Measurements from ENCODE around the gene SLC5A5. TPM values are rescaled to one million over a fixed set of nuclear protein-coding genes. Genes with fewer than 3 reads are reported as not detected.

The SLC5A5 gene
- total and polyA plus RNA-seq, 2 of the 8 experiments (the other 6 are each of a cell fraction or from before 2014, with no cell fraction given) = 1.5 to 1.8 TPM

- H4K20me1 ChIP-seq (replicated peaks in 1 of 2; ENCODE audit: control insufficient read depth in 1 of 2, insufficient read depth in 2 of 2, low read length in 2 of 2) = no peaks in the 10 kb centered on the region
- no peak overlapping the region for H3K4ac ChIP-seq (replicated peaks; ENCODE audit: insufficient read length, low read depth, low read length)
- H3K9me3 ChIP-seq (ENCODE audit: insufficient read depth in 2 of 2, low read depth in 1 of 2, low read length in 1 of 2) = no peaks in the 10 kb centered on the region
- H3K27me3 ChIP-seq (replicated peaks in 1 of 4; ENCODE audit: control insufficient read depth in 3 of 4, extremely low read depth in 1 of 4, insufficient read depth in 3 of 4, low read length in 3 of 4) = no peaks in the 10 kb centered on the region
- WGBS, 2 experiments (ENCODE audit: extremely low coverage in 1 of 2, insufficient coverage in 1 of 2, insufficient read length in 1 of 2, insufficient replicate concordance in 2 of 2, low coverage in 1 of 2, low lambda C conversion rate in 2 of 2, missing lambda C conversion rate in 1 of 2) = 69% methylated on average over 8 of the region's 8 CpGs; no CpG with 5 or more reads in 1 of the 2 experiments
- POLR2A ChIA-PET (ENCODE audit: partially characterized antibody) = interaction anchor here (0.6 to 1.5 kb wide), 6 partner anchors 8 to 41 kb away, joined by 3 to 5 read pairs (median 3); partner anchors contain the start of gene RPL18A
- H4K8ac ChIP-seq (ENCODE audit: extremely low read depth, insufficient read depth, low read length) = peak overlapping the region; percentile 68
- no peak overlapping the region for H2BK12ac ChIP-seq (ENCODE audit: low read depth, low read length)
- no peak overlapping the region for H4K5ac ChIP-seq (ENCODE audit: insufficient read length, low read depth, low read length)
- no peaks in the 10 kb centered on the region for H3K79me1 ChIP-seq (ENCODE audit: low read depth, low read length)
- no peak overlapping the region for H3K14ac ChIP-seq (ENCODE audit: insufficient read length)
- H2BK20ac ChIP-seq (ENCODE audit: low read length) = no peak overlapping the region
- H3K79me2 ChIP-seq (ENCODE audit: control insufficient read depth in 1 of 2, insufficient read depth in 2 of 2, low read length in 2 of 2) = no peaks in the 10 kb centered on the region
- no peak overlapping the region for H3K9ac ChIP-seq (replicated peaks in 1 of 4; ENCODE audit: extremely low read depth in 1 of 4, low read depth in 3 of 4, low read length in 3 of 4)
- CTCF ChIA-PET (ENCODE audit: partially characterized antibody) = interaction anchor here (0.9 to 1.5 kb wide), 3 partner anchors 29 to 33 kb away, joined by 4 to 7 read pairs (median 4); partner anchors contain the start of gene B3GNT3
- H3K4me1 ChIP-seq (replicated peaks in 1 of 4; ENCODE audit: control insufficient read depth in 3 of 4, insufficient read depth in 4 of 4, low read length in 3 of 4) = peaks cover 0 to 2% (median 0%) of the 10 kb centered on the region in 4 experiments; a peak in 1 of 7 replicates
- H3K4me3 ChIP-seq (ENCODE audit: extremely low read depth in 1 of 4, insufficient read depth in 2 of 4, low read depth in 3 of 4, low read length in 4 of 4) = no peak overlapping the region
- no peaks in the 10 kb centered on the region for H3K23me2 ChIP-seq (ENCODE audit: low read depth, low read length)
- no peak overlapping the region for H2BK120ac ChIP-seq (replicated peaks; ENCODE audit: low read depth, low read length)
- no peak for DNase-seq (ENCODE audit: low read depth in 1 of 2, low spot score in 2 of 2)
- H3K27ac ChIP-seq (ENCODE audit: low read depth, low read length) = no peak overlapping the region
- H2BK15ac ChIP-seq (ENCODE audit: low read length) = no peak overlapping the region
- H3K23ac ChIP-seq (ENCODE audit: insufficient read length) = no peak overlapping the region
- no peak overlapping the region for H2BK5ac ChIP-seq (ENCODE audit: low read depth, low read length)
- H2AFZ ChIP-seq (ENCODE audit: low read length) = no peak overlapping the region
- H2AK5ac ChIP-seq (ENCODE audit: low read depth, low read length) = no peak overlapping the region
- no peaks in the 10 kb centered on the region for H3K36me3 ChIP-seq (ENCODE audit: control insufficient read depth in 2 of 4, insufficient read depth in 4 of 4, low read length in 3 of 4)
- H3K18ac ChIP-seq (ENCODE audit: extremely low read depth, low read length) = no peak overlapping the region
- FAIRE-seq = no peak
- no peak overlapping the region for H3K4me2 ChIP-seq (ENCODE audit: insufficient read depth in 1 of 2, low read depth in 2 of 2, low read length in 2 of 2)
- no peak overlapping the region for H4K91ac ChIP-seq (replicated peaks; ENCODE audit: insufficient read length, low read length)
- TF ChIP-seq SP2 (IDR thresholded peaks at IDR 0.05; ENCODE audit: low read length) = no peak
- no peak for TF ChIP-seq BRCA1 (IDR thresholded peaks at IDR 0.05; ENCODE audit: low read depth, low read length)
- TF ChIP-seq YY1 (IDR thresholded peaks at IDR 0.05; ENCODE audit: low read depth, low read length) = no peak
- TF ChIP-seq BACH1 (IDR thresholded peaks at IDR 0.05; ENCODE audit: low read length) = no peak
- TF ChIP-seq TAF7 (optimal IDR thresholded peaks at IDR 0.05; ENCODE audit: borderline replicate concordance, low read depth, low read length) = no peak
- TF ChIP-seq HDAC2 (IDR thresholded peaks at IDR 0.05; ENCODE audit: borderline replicate concordance in 1 of 2, low read depth in 2 of 2, low read length in 2 of 2) = no peak
- TF ChIP-seq CREB1 (IDR thresholded peaks at IDR 0.05) = no peak
- TF ChIP-seq, protein P1, sequence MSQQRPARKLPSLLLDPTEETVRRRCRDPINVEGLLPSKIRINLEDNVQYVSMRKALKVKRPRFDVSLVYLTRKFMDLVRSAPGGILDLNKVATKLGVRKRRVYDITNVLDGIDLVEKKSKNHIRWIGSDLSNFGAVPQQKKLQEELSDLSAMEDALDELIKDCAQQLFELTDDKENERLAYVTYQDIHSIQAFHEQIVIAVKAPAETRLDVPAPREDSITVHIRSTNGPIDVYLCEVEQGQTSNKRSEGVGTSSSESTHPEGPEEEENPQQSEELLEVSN (IDR thresholded peaks at IDR 0.05) = no peak
- TF ChIP-seq ZNF274 (IDR thresholded peaks at IDR 0.05; ENCODE audit: borderline replicate concordance, extremely low read depth, low read length) = no peak
- TF ChIP-seq PHF8 (conservative IDR thresholded peaks at IDR 0.05; ENCODE audit: low read depth, low read length) = no peak
- TF ChIP-seq CHD1 (IDR thresholded peaks at IDR 0.05; ENCODE audit: low read depth, low read length) = no peak
- no peak for TF ChIP-seq KDM5A (IDR thresholded peaks at IDR 0.05; ENCODE audit: low read length)
- no peak for TF ChIP-seq MAX (IDR thresholded peaks at IDR 0.05)
- no peak for TF ChIP-seq TEAD4 (IDR thresholded peaks at IDR 0.05; ENCODE audit: low read depth, low read length)
- no peak overlapping the region for H3K56ac ChIP-seq (replicated peaks; ENCODE audit: insufficient read length, low read depth, low read length)
Measured at GRCh38 chr19:17824339-17824738, 47.4 kb upstream of the SLC5A5 start.
